HEK293 (cell line): ENCODE results near the gene ILDR1.
"Not testable (repeated sequence)": the region's sequence is repeated elsewhere in the genome, so short reads cannot be mapped to it uniquely, and the experiment has no call there.

Experiments used
- CTCF ChIA-PET: fragments of 350-600 bp; formaldehyde crosslinking; extraction: SDS; loops from one replicate; lab custom pipeline; 2021; ENCODE audit warnings: antibody characterized with exemption; lab: Yijun Ruan, JAX
- POLR2A ChIA-PET: fragments of 300-600 bp; formaldehyde crosslinking; extraction: SDS; loops from one replicate; lab custom pipeline; 2020; ENCODE audit warnings: antibody characterized with exemption, inconsistent platforms; lab: Yijun Ruan, JAX
- H3K27ac ChIP-seq: fragments of 200-500 bp; sonication (Bioruptor generic); 2 replicates; pipeline ENCODE4 v1.5.1; 2014; ENCODE audit warnings: low read depth, low read length, control low read depth, inconsistent platforms; ENCODE audit errors: extremely low read depth
- H3K36me3 ChIP-seq, 2 experiments: fragments of 200-500 bp in 1 of 2; sonication (Bioruptor generic) in 1 of 2; 1 replicate in 1 of 2; 2 replicates in 1 of 2; pipeline ENCODE4 v1.5.1; 2014 to 2017; ENCODE audit warnings: inconsistent platforms in 2 of 2, low read length in 2 of 2; ENCODE audit not compliant: control insufficient read depth in 2 of 2, insufficient read depth in 1 of 2
- H3K4me1 ChIP-seq: fragments of 200-500 bp; sonication (Bioruptor generic); 2 replicates; pipeline ENCODE4 v1.5.1; 2014; ENCODE audit warnings: mild to moderate bottlenecking, low read length, inconsistent platforms; ENCODE audit not compliant: control insufficient read depth, insufficient read depth
- H3K4me3 ChIP-seq: 2 replicates; pipeline ENCODE4 v1.5.1; 2011; ENCODE audit warnings: low read depth, mild to moderate bottlenecking, control low read depth, low read length, moderate library complexity
- H3K9me3 ChIP-seq: fragments of 200-500 bp; sonication (Bioruptor generic); 2 replicates; pipeline ENCODE4 v1.5.1; 2014; ENCODE audit warnings: low read depth, low read length, inconsistent platforms; ENCODE audit not compliant: control insufficient read depth, insufficient read depth
- CTCF ChIP-seq: fragments of 450-650 bp; formaldehyde crosslinking; IDR thresholded peaks from 2 replicates; pipeline ENCODE4 v1.5.1; 2016; ENCODE audit warnings: missing biosample characterization, missing genetic modification characterization
- GLI2 ChIP-seq: fragments of 450-650 bp; formaldehyde crosslinking; IDR thresholded peaks from 2 replicates; pipeline ENCODE4; 2017; ENCODE audit warnings: missing biosample characterization, missing genetic modification characterization, low read depth, borderline replicate concordance
- OSR2 ChIP-seq: fragments of 450-650 bp; formaldehyde crosslinking; IDR thresholded peaks from 2 replicates; pipeline ENCODE4 v1.5.1; 2016; ENCODE audit warnings: missing biosample characterization, missing genetic modification characterization
- PRDM2 ChIP-seq: fragments of 450-650 bp; formaldehyde crosslinking; IDR thresholded peaks from 2 replicates; pipeline ENCODE4 v1.5.1; 2016; ENCODE audit warnings: missing biosample characterization, missing genetic modification characterization, borderline replicate concordance
- SP3 ChIP-seq: fragments of 450-650 bp; formaldehyde crosslinking; IDR thresholded peaks from 2 replicates; pipeline ENCODE4 v1.5.1; 2016; ENCODE audit warnings: missing biosample characterization, missing genetic modification characterization
- ZBTB1 ChIP-seq: fragments of 450-650 bp; formaldehyde crosslinking; IDR thresholded peaks from 2 replicates; pipeline ENCODE4 v1.5.1; 2016; ENCODE audit warnings: missing biosample characterization, missing genetic modification characterization
- ZBTB10 ChIP-seq: fragments of 450-650 bp; formaldehyde crosslinking; IDR thresholded peaks from 2 replicates; pipeline ENCODE4 v1.5.1; 2016; ENCODE audit warnings: missing biosample characterization, missing genetic modification characterization
- ZEB2 ChIP-seq: fragments of 450-650 bp; formaldehyde crosslinking; IDR thresholded peaks from 2 replicates; pipeline ENCODE4 v1.5.1; 2016; ENCODE audit warnings: missing biosample characterization, missing genetic modification characterization
- ZFP3 ChIP-seq: fragments of 450-650 bp; formaldehyde crosslinking; IDR thresholded peaks from 2 replicates; pipeline ENCODE4 v1.5.1; 2016; ENCODE audit warnings: low read depth, missing biosample characterization, missing genetic modification characterization
- ZNF324 ChIP-seq: fragments of 450-650 bp; formaldehyde crosslinking; IDR thresholded peaks from 2 replicates; pipeline ENCODE4 v1.5.1; 2016; ENCODE audit warnings: missing biosample characterization, missing genetic modification characterization
- ZNF501 ChIP-seq: fragments of 450-650 bp; formaldehyde crosslinking; IDR thresholded peaks from 2 replicates; pipeline ENCODE4 v1.5.1; 2016; ENCODE audit warnings: missing biosample characterization, missing genetic modification characterization
- ZNF529 ChIP-seq: fragments of 450-650 bp; formaldehyde crosslinking; IDR thresholded peaks from 2 replicates; pipeline ENCODE4 v1.5.1; 2017; ENCODE audit warnings: missing genetic modification characterization, missing biosample characterization; ENCODE audit not compliant: insufficient replicate concordance
- ZNF558 ChIP-seq: fragments of 450-650 bp; formaldehyde crosslinking; IDR thresholded peaks from 2 replicates; pipeline ENCODE4 v1.5.1; 2016; ENCODE audit warnings: missing biosample characterization, missing genetic modification characterization

Gene ILDR1

GRCh38 chr3:122055215-122055614 is 33.2 kb upstream of the ILDR1 start, which contains the start of gene CD86 (continued):
- TF ChIP-seq ZBTB10 (tag by site-specific recombination): no peak
- no peak for TF ChIP-seq SP3

GRCh38 chr3:122052968-122053367 is 30.9 kb upstream of the ILDR1 start:
- no peaks in the 10 kb centered on the region for H3K36me3 ChIP-seq
- CTCF ChIA-PET: no interaction called here
- no peak overlapping the region for H3K4me3 ChIP-seq
- TF ChIP-seq ZNF558 (tag by site-specific recombination) (no peak), ZNF529 (no peak), ZFP3 (tag by site-specific recombination) (no peak), CTCF (tag by site-specific recombination) (no peak), PRDM2 (tag by site-specific recombination) (no peak), ZBTB10 (tag by site-specific recombination) (no peak), ZEB2 (tag by site-specific recombination) (no peak), ZBTB1 (tag by site-specific recombination) (no peak), ZNF501 (tag by site-specific recombination) (no peak), ZNF324 (tag by site-specific recombination) (no peak), OSR2 (tag by site-specific recombination) (no peak), GLI2 (no peak)
- no peaks in the 10 kb centered on the region for H3K9me3 ChIP-seq
- no peak overlapping the region for H3K27ac ChIP-seq
- no peaks in the 10 kb centered on the region for H3K4me1 ChIP-seq
- POLR2A ChIA-PET: no interaction called here

GRCh38 chr3:122047773-122048172 is 25.7 kb upstream of the ILDR1 start:
- H3K4me3 ChIP-seq, H3K4me1 ChIP-seq, H3K9me3 ChIP-seq, CTCF ChIA-PET, H3K36me3 ChIP-seq, POLR2A ChIA-PET, H3K27ac ChIP-seq: not testable (repeated sequence)

GRCh38 chr3:122047296-122047695 is 25.2 kb upstream of the ILDR1 start:
- H3K9me3 ChIP-seq, H3K27ac ChIP-seq, H3K4me1 ChIP-seq, H3K36me3 ChIP-seq, CTCF ChIA-PET, H3K4me3 ChIP-seq, POLR2A ChIA-PET: not testable (repeated sequence)
